ENCODE results near the gene PHLPP2. TPM values are rescaled to one million over a fixed set of nuclear protein-coding genes. Genes with fewer than 3 reads are reported as not detected.

Gene PHLPP2
- total and polyA plus RNA-seq, 2 donors (not counting 1 experiment from before 2014, with no cell fraction given) = 9.7 to 13.2 TPM

GRCh38 chr16:71723537-71724319, 773 bp downstream of the PHLPP2 start:
- Histone ChIP-seq H3K27ac (ENCODE audit: insufficient read depth, low read length) (peak overlapping the region; percentile 58), H3K4me2 (ENCODE audit: extremely low read depth, insufficient read depth, low read length) (peak overlapping the region; percentile 65), H4K20me1 (ENCODE audit: control insufficient read depth, extremely low read depth, insufficient read depth, low read length) (no peaks in the 10 kb centered on the region), H3K9ac (ENCODE audit: insufficient read depth, low read length) (peak overlapping the region; percentile 79), H3K79me2 (ENCODE audit: control insufficient read depth, insufficient read depth, low read length) (peaks cover 25% of the 10 kb centered on the region), H2AFZ (ENCODE audit: low read length) (peak overlapping the region; percentile 31), H3K36me3 (ENCODE audit: control insufficient read depth, insufficient read depth, low read length) (no peaks in the 10 kb centered on the region), H3K27me3 (ENCODE audit: control insufficient read depth, insufficient read depth, low read length) (no peaks in the 10 kb centered on the region), H3K4me3 (replicated peaks in 1 of 4; ENCODE audit: control extremely low read depth in 1 of 4, insufficient read depth in 1 of 4, low read depth in 3 of 4, low read length in 4 of 4) (peak overlapping the region; percentile 38 to 89 (median 60)), H3K9me3 (ENCODE audit: control insufficient read depth, insufficient read depth, low read depth, low read length) (no peaks in the 10 kb centered on the region), H3K4me1 (ENCODE audit: control insufficient read depth, extremely low read depth, insufficient read depth, low read length) (no peaks in the 10 kb centered on the region)
- peak; percentile 52 to 54 for DNase-seq (ENCODE audit: low read depth in 2 of 2)
- TF ChIP-seq, protein P1, sequence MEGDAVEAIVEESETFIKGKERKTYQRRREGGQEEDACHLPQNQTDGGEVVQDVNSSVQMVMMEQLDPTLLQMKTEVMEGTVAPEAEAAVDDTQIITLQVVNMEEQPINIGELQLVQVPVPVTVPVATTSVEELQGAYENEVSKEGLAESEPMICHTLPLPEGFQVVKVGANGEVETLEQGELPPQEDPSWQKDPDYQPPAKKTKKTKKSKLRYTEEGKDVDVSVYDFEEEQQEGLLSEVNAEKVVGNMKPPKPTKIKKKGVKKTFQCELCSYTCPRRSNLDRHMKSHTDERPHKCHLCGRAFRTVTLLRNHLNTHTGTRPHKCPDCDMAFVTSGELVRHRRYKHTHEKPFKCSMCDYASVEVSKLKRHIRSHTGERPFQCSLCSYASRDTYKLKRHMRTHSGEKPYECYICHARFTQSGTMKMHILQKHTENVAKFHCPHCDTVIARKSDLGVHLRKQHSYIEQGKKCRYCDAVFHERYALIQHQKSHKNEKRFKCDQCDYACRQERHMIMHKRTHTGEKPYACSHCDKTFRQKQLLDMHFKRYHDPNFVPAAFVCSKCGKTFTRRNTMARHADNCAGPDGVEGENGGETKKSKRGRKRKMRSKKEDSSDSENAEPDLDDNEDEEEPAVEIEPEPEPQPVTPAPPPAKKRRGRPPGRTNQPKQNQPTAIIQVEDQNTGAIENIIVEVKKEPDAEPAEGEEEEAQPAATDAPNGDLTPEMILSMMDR (conservative IDR thresholded peaks at IDR 0.05 in 1 of 2, IDR thresholded peaks at IDR 0.05 in 1 of 2; ENCODE audit: low read depth in 1 of 2, low read length in 2 of 2) = no peak
- TF ChIP-seq EZH2 (IDR thresholded peaks at IDR 0.05; ENCODE audit: low read length, missing control alignments) = no peak

DNA sequence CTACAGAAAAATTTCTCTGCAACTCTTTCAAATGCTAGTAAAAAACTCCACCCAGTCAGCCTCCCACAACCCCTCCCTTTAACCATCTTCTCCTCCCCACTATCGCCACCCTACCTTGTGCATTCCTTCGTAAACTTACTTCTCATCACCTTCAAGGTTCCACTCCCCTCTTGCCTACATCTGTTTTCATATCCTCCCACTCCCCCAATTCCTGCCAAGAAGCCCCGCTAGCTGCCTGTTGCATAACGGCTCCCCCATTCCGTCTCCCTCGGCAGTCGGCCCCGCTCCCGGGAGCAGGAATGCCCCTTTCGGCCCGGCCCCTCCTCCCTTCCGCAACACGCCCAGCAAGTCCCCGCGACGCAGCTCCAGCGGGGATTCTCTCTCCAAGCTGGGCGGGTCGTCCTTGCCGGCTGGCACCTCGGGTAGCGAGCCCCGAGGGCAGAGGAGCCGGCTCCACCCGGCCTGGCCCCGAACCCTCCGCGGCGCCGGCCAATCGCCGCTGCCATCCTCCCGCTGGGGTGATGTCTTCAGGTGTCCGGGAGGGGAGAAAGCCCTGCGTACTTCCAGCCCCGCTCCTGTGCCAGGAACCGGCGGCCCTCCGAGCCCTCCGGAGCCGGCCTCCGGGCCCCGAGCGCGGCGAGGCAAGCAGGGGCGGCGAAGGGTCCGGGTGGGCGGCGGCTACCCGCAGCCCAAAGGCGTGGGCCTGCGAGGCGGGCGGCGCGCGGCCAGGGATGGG, 1.5 kb downstream of the PHLPP2 start:
- Histone ChIP-seq H3K9me3 (ENCODE audit: control insufficient read depth, insufficient read depth, low read depth, low read length) (no peaks in the 10 kb centered on the region), H3K27ac (ENCODE audit: insufficient read depth, low read length) (peak overlapping the region; percentile 58), H3K36me3 (ENCODE audit: control insufficient read depth, insufficient read depth, low read length) (no peaks in the 10 kb centered on the region), H4K20me1 (ENCODE audit: control insufficient read depth, extremely low read depth, insufficient read depth, low read length) (no peaks in the 10 kb centered on the region), H3K4me1 (ENCODE audit: control insufficient read depth, extremely low read depth, insufficient read depth, low read length) (no peaks in the 10 kb centered on the region), H3K27me3 (ENCODE audit: control insufficient read depth, insufficient read depth, low read length) (no peaks in the 10 kb centered on the region), H2AFZ (ENCODE audit: low read length) (peak overlapping the region; percentile 96), H3K9ac (ENCODE audit: insufficient read depth, low read length) (peak overlapping the region; percentile 79), H3K4me3 (replicated peaks in 1 of 4; ENCODE audit: control extremely low read depth in 1 of 4, insufficient read depth in 1 of 4, low read depth in 3 of 4, low read length in 4 of 4) (peak overlapping the region; percentile 66 to 92 (median 90)), H3K4me2 (ENCODE audit: extremely low read depth, insufficient read depth, low read length) (peak overlapping the region; percentile 88), H3K79me2 (ENCODE audit: control insufficient read depth, insufficient read depth, low read length) (peaks cover 26% of the 10 kb centered on the region)
- no peak for TF ChIP-seq EZH2 (IDR thresholded peaks at IDR 0.05; ENCODE audit: low read length, missing control alignments)
- TF ChIP-seq, protein P1 (conservative IDR thresholded peaks at IDR 0.05 in 1 of 2, IDR thresholded peaks at IDR 0.05 in 1 of 2; ENCODE audit: low read depth in 1 of 2, low read length in 2 of 2) = no peak
- DNase-seq (ENCODE audit: low read depth in 2 of 2) = peak; percentile 54 to 71

GRCh38 chr16:71721066-71721740, 3.3 kb downstream of the PHLPP2 start:
- no peaks in the 10 kb centered on the region for H3K4me1 ChIP-seq (ENCODE audit: control insufficient read depth, extremely low read depth, insufficient read depth, low read length)
- no peaks in the 10 kb centered on the region for H4K20me1 ChIP-seq (ENCODE audit: control insufficient read depth, extremely low read depth, insufficient read depth, low read length)
- H3K9me3 ChIP-seq (ENCODE audit: control insufficient read depth, insufficient read depth, low read depth, low read length) = no peaks in the 10 kb centered on the region
- H3K36me3 ChIP-seq (ENCODE audit: control insufficient read depth, insufficient read depth, low read length) = no peaks in the 10 kb centered on the region
- H3K79me2 ChIP-seq (ENCODE audit: control insufficient read depth, insufficient read depth, low read length) = peaks cover 29% of the 10 kb centered on the region
- no peak for TF ChIP-seq EZH2 (IDR thresholded peaks at IDR 0.05; ENCODE audit: low read length, missing control alignments)
- TF ChIP-seq, protein P1 (conservative IDR thresholded peaks at IDR 0.05 in 1 of 2, IDR thresholded peaks at IDR 0.05 in 1 of 2; ENCODE audit: low read depth in 1 of 2, low read length in 2 of 2) = no peak
- no peak overlapping the region for H2AFZ ChIP-seq (ENCODE audit: low read length)
- no peak overlapping the region for H3K9ac ChIP-seq (ENCODE audit: insufficient read depth, low read length)
- H3K4me2 ChIP-seq (ENCODE audit: extremely low read depth, insufficient read depth, low read length) = no peak overlapping the region
- H3K27ac ChIP-seq (ENCODE audit: insufficient read depth, low read length) = no peak overlapping the region
- no peaks in the 10 kb centered on the region for H3K27me3 ChIP-seq (ENCODE audit: control insufficient read depth, insufficient read depth, low read length)
- no peak overlapping the region for H3K4me3 ChIP-seq (replicated peaks in 1 of 4; ENCODE audit: control extremely low read depth in 1 of 4, insufficient read depth in 1 of 4, low read depth in 3 of 4, low read length in 4 of 4)
- no peak for DNase-seq (ENCODE audit: low read depth in 2 of 2)
